ENCODE results near the gene INSYN2B. TPM values are rescaled to one million over a fixed set of nuclear protein-coding genes. Genes with fewer than 3 reads are reported as not detected.

INSYN2B gene
- total and polyA plus RNA-seq, 11 donors = 0.12 to 0.59 (median 0.17) TPM; not detected in 6

DNA sequence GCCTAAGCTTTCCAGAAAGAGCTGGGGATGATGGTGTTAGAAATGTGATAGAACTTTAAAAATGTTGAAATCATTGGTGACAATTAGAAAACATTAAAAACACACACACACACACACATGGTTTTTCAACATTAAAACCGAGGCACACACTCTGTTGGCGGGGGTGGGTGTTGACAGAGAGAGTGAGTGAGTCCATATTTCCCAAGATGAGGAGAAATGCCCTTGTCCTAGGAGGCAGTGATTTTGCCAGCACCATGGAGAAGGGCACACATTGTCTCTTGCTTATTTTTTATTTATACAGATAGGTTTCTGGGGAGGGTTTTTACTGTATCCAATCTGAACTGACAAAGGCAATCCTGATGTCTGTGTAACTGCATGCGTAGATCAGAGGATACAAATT is 152.5 kb downstream of the INSYN2B start:
- H3K9me3 ChIP-seq = no peaks in the 10 kb centered on the region
- H3K36me3 ChIP-seq = no peaks in the 10 kb centered on the region
- no peak for DNase-seq
- H3K27me3 ChIP-seq = no peaks in the 10 kb centered on the region
- intact Hi-C loops (cut with DNase I) = no loop called here
- H3K4me3 ChIP-seq = no peak overlapping the region
- H3K4me1 ChIP-seq = no peaks in the 10 kb centered on the region
- 43 to 53% (median 47%) methylated on average over 3 of the region's 3 CpGs for WGBS, 4 donors
- ATAC-seq = peak in 1 of 4 donors; percentile 22
- no peak overlapping the region for H3K27ac ChIP-seq
- TF ChIP-seq, protein P1, sequence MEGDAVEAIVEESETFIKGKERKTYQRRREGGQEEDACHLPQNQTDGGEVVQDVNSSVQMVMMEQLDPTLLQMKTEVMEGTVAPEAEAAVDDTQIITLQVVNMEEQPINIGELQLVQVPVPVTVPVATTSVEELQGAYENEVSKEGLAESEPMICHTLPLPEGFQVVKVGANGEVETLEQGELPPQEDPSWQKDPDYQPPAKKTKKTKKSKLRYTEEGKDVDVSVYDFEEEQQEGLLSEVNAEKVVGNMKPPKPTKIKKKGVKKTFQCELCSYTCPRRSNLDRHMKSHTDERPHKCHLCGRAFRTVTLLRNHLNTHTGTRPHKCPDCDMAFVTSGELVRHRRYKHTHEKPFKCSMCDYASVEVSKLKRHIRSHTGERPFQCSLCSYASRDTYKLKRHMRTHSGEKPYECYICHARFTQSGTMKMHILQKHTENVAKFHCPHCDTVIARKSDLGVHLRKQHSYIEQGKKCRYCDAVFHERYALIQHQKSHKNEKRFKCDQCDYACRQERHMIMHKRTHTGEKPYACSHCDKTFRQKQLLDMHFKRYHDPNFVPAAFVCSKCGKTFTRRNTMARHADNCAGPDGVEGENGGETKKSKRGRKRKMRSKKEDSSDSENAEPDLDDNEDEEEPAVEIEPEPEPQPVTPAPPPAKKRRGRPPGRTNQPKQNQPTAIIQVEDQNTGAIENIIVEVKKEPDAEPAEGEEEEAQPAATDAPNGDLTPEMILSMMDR (IDR thresholded peaks at IDR 0.05) = no peak
- TF ChIP-seq POLR2A (IDR thresholded peaks at IDR 0.05) = no peak

DNA sequence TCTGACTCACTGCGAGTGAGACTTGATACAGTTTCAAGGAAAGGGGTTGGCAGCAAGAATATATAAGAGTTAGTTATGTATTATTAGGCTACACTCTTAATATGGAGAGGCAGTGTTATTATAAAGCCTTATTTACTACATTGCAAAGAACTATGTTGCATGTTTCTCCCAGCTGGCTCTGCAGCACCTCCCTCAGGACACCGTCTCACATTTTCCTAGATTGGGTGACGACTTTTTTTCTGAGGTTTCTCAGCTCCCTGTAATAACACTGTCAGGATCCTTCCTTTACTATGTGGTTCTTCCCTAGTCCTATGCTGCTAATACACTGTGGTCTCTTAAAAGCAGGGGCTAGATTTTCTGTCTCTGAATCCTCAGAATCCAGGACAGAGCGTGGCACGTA is 153.7 kb downstream of the INSYN2B start:
- H3K27me3 ChIP-seq = no peaks in the 10 kb centered on the region
- no peak overlapping the region for H3K27ac ChIP-seq
- WGBS, 4 donors = 56 to 71% (median 65%) methylated on average over 5 of the region's 5 CpGs
- intact Hi-C loops (cut with DNase I) = no loop called here
- ATAC-seq (no peak), DNase-seq (no peak)
- H3K9me3 ChIP-seq = no peaks in the 10 kb centered on the region
- TF ChIP-seq, protein P1 (IDR thresholded peaks at IDR 0.05) = no peak
- TF ChIP-seq POLR2A (IDR thresholded peaks at IDR 0.05) = no peak
- no peaks in the 10 kb centered on the region for H3K4me1 ChIP-seq
- no peak overlapping the region for H3K4me3 ChIP-seq
- H3K36me3 ChIP-seq = no peaks in the 10 kb centered on the region

GRCh38 chr5:169817031-169817430 is 163.3 kb downstream of the INSYN2B start:
- intact Hi-C loops (cut with DNase I) = no loop called here
- Histone ChIP-seq H3K9me3 (peaks cover 0 to 7% (median 0%) of the 10 kb centered on the region in 12 donors), H3K36me3 (peaks cover 0 to 45% (median 0%) of the 10 kb centered on the region in 9 donors), H3K27me3 (no peaks in the 10 kb centered on the region), H3K4me3 (no peak overlapping the region), H3K4me1 (no peaks in the 10 kb centered on the region), H3K27ac (no peak overlapping the region)
- ATAC-seq = no peak
- DNase-seq = no peak
- TF ChIP-seq POLR2A (IDR thresholded peaks at IDR 0.05) = no peak
- TF ChIP-seq, protein P1 (IDR thresholded peaks at IDR 0.05) = no peak
- 69 to 82% (median 77%) methylated on average over 2 of the region's 2 CpGs for WGBS, 4 donors

- H3K27ac ChIP-seq = no peak overlapping the region
- no peak for DNase-seq
- H3K9me3 ChIP-seq = peaks cover 0 to 7% (median 0%) of the 10 kb centered on the region in 12 donors
- peaks cover 0 to 1% (median 0%) of the 10 kb centered on the region in 12 donors for H3K4me1 ChIP-seq
- peaks cover 0 to 4% (median 0%) of the 10 kb centered on the region in 9 donors for H3K27me3 ChIP-seq
- TF ChIP-seq, protein P1 (IDR thresholded peaks at IDR 0.05) = no peak
- peaks cover 0 to 50% (median 0%) of the 10 kb centered on the region in 9 donors for H3K36me3 ChIP-seq
- no peak overlapping the region for H3K4me3 ChIP-seq
- 75 to 90% (median 85%) methylated on average over 1 of the region's 1 CpG for WGBS, 4 donors
- ATAC-seq = no peak
- intact Hi-C loops (cut with DNase I) = no loop called here
Measured at GRCh38 chr5:169814522-169814921, 165.8 kb downstream of the INSYN2B start.

MicroRNAs within 50 kb of the gene (microRNA counts, 767-probe panel; counts per million panel counts)
- 2,795 to 3,114 counts per million in 2 donors for microRNA hsa-miR-378e

Small RNA genes within 50 kb of the gene (microRNA-seq; reads per million reads assigned to microRNA genes)
- 0 to 0.13 (median 0) reads per million in 4 donors for gene MIR378E

Other genes with a start within 250 kb of the INSYN2B start
- gene FOXI1, start 125.4 kb upstream of the INSYN2B start, total RNA-seq = not detected
- not detected for gene FOXI1, start 125.4 kb upstream of the INSYN2B start, polyA plus RNA-seq

All from heart left ventricle (tissue), 16 donors.